ENCODE data around the gene STT3A.

DNA sequence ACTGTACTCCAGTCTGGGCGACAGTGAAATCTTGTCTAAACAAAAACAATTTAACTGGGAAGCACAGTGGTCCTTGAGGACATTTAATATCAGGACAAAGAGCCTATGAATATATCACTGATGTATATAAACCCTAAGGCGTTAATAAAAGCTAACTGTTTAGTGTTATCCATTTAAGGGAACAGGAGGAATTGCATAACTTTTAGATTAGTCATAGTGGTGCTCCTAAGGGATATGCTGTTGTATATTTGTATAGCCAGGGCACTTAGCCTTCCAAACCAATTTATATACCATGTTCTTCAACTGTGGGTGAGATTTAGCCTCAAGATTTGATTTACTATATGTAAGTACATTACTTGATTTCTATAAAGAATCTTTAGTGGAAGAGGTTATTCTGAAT lies 29.3 kb downstream of the STT3A start:
- TF ChIP-seq JUNB (CRISPR knock-in tag; IDR thresholded peaks at IDR 0.05; ENCODE audit: borderline replicate concordance) (no peak), PRMT3 (CRISPR knock-in tag; IDR thresholded peaks at IDR 0.05; ENCODE audit: borderline replicate concordance, low read depth) (no peak), ZNF484 (CRISPR knock-in tag; IDR thresholded peaks at IDR 0.05; ENCODE audit: borderline replicate concordance, low read depth) (no peak), CENPX (CRISPR knock-in tag; IDR thresholded peaks at IDR 0.05) (no peak), YY1 (IDR thresholded peaks at IDR 0.05; ENCODE audit: insufficient read depth, insufficient replicate concordance, low read depth, low read length) (no peak), ZNF143 (CRISPR knock-in tag; IDR thresholded peaks at IDR 0.05) (no peak), DPF2 (CRISPR knock-in tag; IDR thresholded peaks at IDR 0.05; ENCODE audit: borderline replicate concordance, low read depth) (no peak)
- TF ChIP-seq, protein P1, sequence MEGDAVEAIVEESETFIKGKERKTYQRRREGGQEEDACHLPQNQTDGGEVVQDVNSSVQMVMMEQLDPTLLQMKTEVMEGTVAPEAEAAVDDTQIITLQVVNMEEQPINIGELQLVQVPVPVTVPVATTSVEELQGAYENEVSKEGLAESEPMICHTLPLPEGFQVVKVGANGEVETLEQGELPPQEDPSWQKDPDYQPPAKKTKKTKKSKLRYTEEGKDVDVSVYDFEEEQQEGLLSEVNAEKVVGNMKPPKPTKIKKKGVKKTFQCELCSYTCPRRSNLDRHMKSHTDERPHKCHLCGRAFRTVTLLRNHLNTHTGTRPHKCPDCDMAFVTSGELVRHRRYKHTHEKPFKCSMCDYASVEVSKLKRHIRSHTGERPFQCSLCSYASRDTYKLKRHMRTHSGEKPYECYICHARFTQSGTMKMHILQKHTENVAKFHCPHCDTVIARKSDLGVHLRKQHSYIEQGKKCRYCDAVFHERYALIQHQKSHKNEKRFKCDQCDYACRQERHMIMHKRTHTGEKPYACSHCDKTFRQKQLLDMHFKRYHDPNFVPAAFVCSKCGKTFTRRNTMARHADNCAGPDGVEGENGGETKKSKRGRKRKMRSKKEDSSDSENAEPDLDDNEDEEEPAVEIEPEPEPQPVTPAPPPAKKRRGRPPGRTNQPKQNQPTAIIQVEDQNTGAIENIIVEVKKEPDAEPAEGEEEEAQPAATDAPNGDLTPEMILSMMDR (CRISPR knock-in tag; IDR thresholded peaks at IDR 0.05) = no peak
